Endothelial cell of umbilical vein (primary cell): Measurements from ENCODE around the gene VCAN. TPM values are rescaled to one million over a fixed set of nuclear protein-coding genes. Genes with fewer than 3 reads are reported as not detected.

ENCODE experiments used
- BruUV-seq: library from RNA; stranded (reverse); fragments of 400-500 nt; replicated peaks from 2 replicates; lab custom pipeline; 2021; lab: Mats Ljungman, UMichigan
- CTCF ChIA-PET: fragments of 300-600, 350-600 bp; sonication (Branson Sonifier 250); formaldehyde crosslinking; loops from one replicate; lab custom pipeline; 2021; ENCODE audit warnings: antibody characterized with exemption, inconsistent platforms; lab: Charles Lee
- POLR2A ChIA-PET: fragments of 300-600, 350-600 bp; sonication (Branson Sonifier 250); formaldehyde crosslinking; loops from one replicate; lab custom pipeline; 2021; ENCODE audit warnings: antibody characterized with exemption, inconsistent platforms; lab: Charles Lee
- DNase-seq: peaks from one replicate; pipeline ENCODE4 v3.0.0-alpha.2; 2011; ENCODE audit warnings: low read depth, low spot score
- FAIRE-seq: peaks from 2 replicates; lab custom pipeline; 2011; peaks lifted over from hg19 to GRCh38; lab: Jason Lieb, UNC
- H2AFZ ChIP-seq: 2 replicates; pipeline ENCODE4 v1.6.0; 2012; ENCODE audit warnings: low read depth, low read length, control low read depth, inconsistent platforms
- H3K27ac ChIP-seq: 2 replicates; pipeline ENCODE4 v1.5.1; 2011; ENCODE audit warnings: low read depth, mild to moderate bottlenecking, control low read depth, low read length, moderate library complexity; ENCODE audit not compliant: insufficient read depth
- H3K27me3 ChIP-seq, 2 experiments: 2 replicates each; pipeline versions ENCODE4 v1.6.0 to v1.6.1; 2011; ENCODE audit warnings: low read length in 2 of 2, mixed read lengths in 1 of 2; ENCODE audit not compliant: control insufficient read depth in 2 of 2, insufficient read depth in 2 of 2
- H3K36me3 ChIP-seq, 2 experiments: 2 replicates in 1 of 2; 3 replicates in 1 of 2; pipeline ENCODE4 v1.5.1; 2011; ENCODE audit warnings: low read length in 2 of 2, mild to moderate bottlenecking in 1 of 2, moderate library complexity in 1 of 2; ENCODE audit not compliant: control insufficient read depth in 2 of 2, insufficient read depth in 2 of 2; ENCODE audit errors: extremely low read depth in 1 of 2
- H3K4me1 ChIP-seq: 3 replicates; pipeline ENCODE4 v1.5.1; 2011; ENCODE audit warnings: mild to moderate bottlenecking, low read length; ENCODE audit not compliant: control insufficient read depth, insufficient read depth; ENCODE audit errors: extremely low read depth
- H3K4me2 ChIP-seq: 2 replicates; pipeline ENCODE4 v1.6.1; 2011; ENCODE audit warnings: low read length, control low read depth, mixed read lengths; ENCODE audit not compliant: insufficient read depth
- H3K4me3 ChIP-seq, 3 experiments: fragments of 200-600 bp in 1 of 3; sonication (generic), shearing (Covaris generic) in 1 of 3; replicated peaks in 1 of 3; 2 replicates each; pipeline ENCODE4 v1.5.1; 2011 to 2016; ENCODE audit warnings: control low read depth in 3 of 3, low read length in 3 of 3, mild to moderate bottlenecking in 2 of 3, inconsistent platforms in 1 of 3, low read depth in 1 of 3, moderate library complexity in 1 of 3; ENCODE audit not compliant: insufficient read depth in 1 of 3
- H3K79me2 ChIP-seq: 2 replicates; pipeline ENCODE4 v1.6.0; 2012; ENCODE audit warnings: low read length, inconsistent platforms; ENCODE audit not compliant: control insufficient read depth, insufficient read depth
- H3K9ac ChIP-seq: replicated peaks from 2 replicates; pipeline ENCODE3; 2011; ENCODE audit warnings: low read length, control low read depth; ENCODE audit not compliant: insufficient read depth; ENCODE audit errors: extremely low read depth
- H3K9me1 ChIP-seq: replicated peaks from 3 replicates; pipeline ENCODE4 v1.6.0; 2011; ENCODE audit warnings: mild to moderate bottlenecking, low read length; ENCODE audit not compliant: control insufficient read depth, insufficient read depth; ENCODE audit errors: extremely low read depth
- H3K9me3 ChIP-seq: replicated peaks from 2 replicates; pipeline ENCODE4 v1.5.1; 2012; ENCODE audit warnings: low read length, inconsistent platforms; ENCODE audit not compliant: control insufficient read depth, insufficient read depth
- H4K20me1 ChIP-seq: replicated peaks from 2 replicates; pipeline ENCODE3; 2011; ENCODE audit warnings: mild to moderate bottlenecking, low read length; ENCODE audit not compliant: control insufficient read depth, insufficient read depth; ENCODE audit errors: extremely low read depth
- CTCF ChIP-seq, 2 donors: IDR thresholded peaks; 1 replicate in 1 of 2; 2 replicates in 1 of 2; pipeline ENCODE4 v1.5.1; 2011; ENCODE audit warnings: low read length in 2 of 2, mild to moderate bottlenecking in 2 of 2, moderate library complexity in 2 of 2, control low read depth in 1 of 2, inconsistent platforms in 1 of 2, low read depth in 1 of 2; ENCODE audit not compliant: insufficient read depth in 1 of 2; ENCODE audit errors: extremely low read depth in 1 of 2
- FOS ChIP-seq: IDR thresholded peaks from 2 replicates; pipeline ENCODE4 v1.6.1; 2011; ENCODE audit warnings: mild to moderate bottlenecking, low read length, moderate library complexity, borderline replicate concordance; ENCODE audit not compliant: insufficient read depth
- MAX ChIP-seq: IDR thresholded peaks from 2 replicates; pipeline ENCODE4 v1.6.1; 2011; ENCODE audit not compliant: insufficient read depth, insufficient read length
- POLR2AphosphoS5 ChIP-seq: IDR thresholded peaks from 2 replicates; pipeline ENCODE4 v1.6.1; 2012; ENCODE audit warnings: low read depth, mild to moderate bottlenecking, control low read depth, low read length, moderate library complexity; ENCODE audit not compliant: insufficient read depth
- dilution Hi-C: fragments of 300-500 bp; cut with MboI; formaldehyde crosslinking; loops from one replicate; pipeline ENCODE4 v1.15.0; 2019; ENCODE audit warnings: low sequenced_read_pairs; ENCODE audit not compliant: extremely low pct_ligation_motif_present
- intact Hi-C: fragments of 100-400 bp; cut with micrococcal nuclease; formaldehyde crosslinking; loops from one replicate; pipeline ENCODE4 v1.10.0; 2022
- polyA plus RNA-seq, 4 experiments: library from polyadenylated mRNA; depleted of rRNA in 3 of 4; stranded (reverse) in 3 of 4; unstranded in 1 of 4; fragments of >200 nt; gene quantifications; 2 replicates each; pipeline versions ENCODE4 v1.2.1 to v1.2.3, GENCODE V29; 2011 to 2012; ENCODE audit warnings: missing spikeins in 1 of 4
- total RNA-seq: library from RNA; stranded (reverse); gene quantifications from 2 replicates; pipeline ENCODE4 v1.2.3, GENCODE V29; 2021

Gene VCAN
- total and polyA plus RNA-seq, 2 donors (not counting 3 experiments of a cell fraction or from before 2014, with no cell fraction given): 0.35 to 1.2 TPM

- H3K27ac ChIP-seq: no peak overlapping the region
- H3K79me2 ChIP-seq: no peaks in the 10 kb centered on the region
- H4K20me1 ChIP-seq: no peaks in the 10 kb centered on the region
- peak overlapping the region; percentile 100 for H2AFZ ChIP-seq
- TF ChIP-seq POLR2AphosphoS5 (no peak), CTCF (IDR thresholded peaks at IDR 0.05; ENCODE audit: extremely low read depth in 1 of 2, insufficient read depth in 1 of 2, low read depth in 1 of 2, low read length in 2 of 2) (peak; percentile 86), FOS (no peak), MAX (peak; percentile 11)
- DNase-seq: peak; percentile 87
- intact Hi-C loops: loop anchor here (1.0 to 5.0 kb wide), 12 partner anchors 43 to 1161 kb away; partner anchors contain the start of genes TMEM167A and XRCC4
- H3K9me1 ChIP-seq: no peaks in the 10 kb centered on the region
- CTCF ChIA-PET: interaction anchor here (0.6 to 1.5 kb wide), 23 partner anchors 9 to 1162 kb away, joined by 3 to 11 read pairs (median 3); no protein-coding TSS in a partner anchor
- peak; percentile 95 for FAIRE-seq
- peaks cover 49 to 74% of the 10 kb centered on the region in 2 experiments for H3K27me3 ChIP-seq
- dilution Hi-C loops: no loop called here
- H3K4me1 ChIP-seq: peaks cover 35% of the 10 kb centered on the region
- H3K9me3 ChIP-seq: no peaks in the 10 kb centered on the region
- POLR2A ChIA-PET: interaction anchor here (0.6 kb wide), 1 partner anchor 740 kb away, joined by 3 read pairs; no protein-coding TSS in a partner anchor
- no TSS peak for BruUV-seq
- peak overlapping the region; percentile 48 to 73 (median 59) for H3K4me3 ChIP-seq
- H3K36me3 ChIP-seq: no peaks in the 10 kb centered on the region
- peak overlapping the region; percentile 98 for H3K4me2 ChIP-seq
- peak overlapping the region; percentile 17 for H3K9ac ChIP-seq
Measured at GRCh38 chr5:83473346-83474160, 2.0 kb downstream of the VCAN start.
